Nephron progenitor cell (in vitro differentiated cells): Measurements from ENCODE around the gene CNTNAP2.

Source experiments
- DNase-seq: peaks from one replicate; pipeline ENCODE4 v3.0.0; 2021
- H3K27ac Mint-ChIP-seq: 2 replicates; pipeline ENCODE4 v1.8.0; 2021; ENCODE audit warnings: mild to moderate bottlenecking, moderate library complexity, mixed read lengths
- H3K27me3 Mint-ChIP-seq: 2 replicates; pipeline ENCODE4 v1.8.0; 2021; ENCODE audit warnings: mild to moderate bottlenecking, low read depth, mixed read lengths; ENCODE audit not compliant: poor library complexity
- H3K36me3 Mint-ChIP-seq: 2 replicates; pipeline ENCODE4 v1.8.0; 2021; ENCODE audit warnings: low read depth, mixed read lengths
- H3K4me1 Mint-ChIP-seq: 2 replicates; pipeline ENCODE4 v1.8.0; 2021; ENCODE audit warnings: mixed read lengths
- H3K4me3 Mint-ChIP-seq: 2 replicates; pipeline ENCODE4 v1.8.0; 2021; ENCODE audit warnings: mild to moderate bottlenecking, moderate library complexity, mixed read lengths
- H3K9me3 Mint-ChIP-seq: 2 replicates; pipeline ENCODE4 v1.8.0; 2021; ENCODE audit warnings: mild to moderate bottlenecking, moderate library complexity, mixed read lengths
- CTCF ChIP-seq: fragments of 200-600 bp; sonication (generic); IDR thresholded peaks from 2 replicates; pipeline ENCODE4 v1.5.0; 2021; ENCODE audit warnings: antibody characterized with exemption

The CNTNAP2 gene

GRCh38 chr7:147235645-147236382 is 1119.2 kb downstream of the CNTNAP2 start:
- no peaks in the 10 kb centered on the region for H3K4me1 Mint-ChIP-seq
- no peak for TF ChIP-seq CTCF
- no peaks in the 10 kb centered on the region for H3K9me3 Mint-ChIP-seq
- H3K4me3 Mint-ChIP-seq: no peak overlapping the region
- H3K36me3 Mint-ChIP-seq: no peaks in the 10 kb centered on the region
- peaks cover 7% of the 10 kb centered on the region for H3K27me3 Mint-ChIP-seq
- no peak for DNase-seq
- H3K27ac Mint-ChIP-seq: no peak overlapping the region

DNA sequence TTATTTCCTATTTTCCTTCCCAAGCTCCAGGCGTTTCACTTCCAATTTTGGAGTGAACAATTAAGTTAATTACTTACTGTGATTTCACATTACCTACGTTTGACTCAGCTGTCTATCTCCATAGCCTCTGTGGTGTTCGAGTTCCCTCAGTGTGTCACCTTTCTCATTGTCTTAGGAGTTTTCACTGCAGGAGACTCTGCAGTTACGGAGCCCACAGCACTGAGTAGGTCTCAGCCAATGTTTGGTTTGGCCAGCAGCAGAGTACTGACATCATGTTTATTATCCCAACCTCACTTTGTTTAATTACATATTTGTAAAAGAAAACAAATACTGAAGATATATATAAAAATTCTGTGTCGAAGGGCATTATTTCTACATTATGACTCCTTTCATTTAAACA is 1123.9 kb downstream of the CNTNAP2 start:
- no peak for TF ChIP-seq CTCF
- H3K36me3 Mint-ChIP-seq: no peaks in the 10 kb centered on the region
- no peaks in the 10 kb centered on the region for H3K27me3 Mint-ChIP-seq
- H3K9me3 Mint-ChIP-seq: no peaks in the 10 kb centered on the region
- H3K27ac Mint-ChIP-seq: no peak overlapping the region
- no peaks in the 10 kb centered on the region for H3K4me1 Mint-ChIP-seq
- H3K4me3 Mint-ChIP-seq: no peak overlapping the region
- DNase-seq: no peak

DNA sequence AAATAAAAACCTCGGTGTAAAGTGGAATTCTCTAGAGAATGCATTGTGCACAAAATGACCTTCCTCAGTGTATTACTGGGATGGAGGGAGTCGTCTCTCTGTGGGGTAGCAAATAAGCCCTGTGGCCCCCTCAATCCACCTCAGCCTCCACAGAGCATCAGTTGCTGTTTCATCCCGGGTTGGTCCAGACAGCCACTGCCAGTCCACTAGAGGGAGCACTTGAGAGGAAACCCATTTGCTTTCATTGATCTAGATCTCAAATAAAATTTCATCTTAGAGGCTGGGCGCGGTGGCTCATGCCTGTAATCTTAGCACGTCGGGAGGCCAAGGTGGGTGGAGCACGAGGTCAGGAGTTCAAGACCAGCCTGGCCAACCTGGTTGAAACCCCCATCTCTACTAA is 1128.7 kb downstream of the CNTNAP2 start:
- peak; percentile 32 for DNase-seq
- Mint-ChIP-seq H3K4me1 (no peaks in the 10 kb centered on the region), H3K9me3 (no peaks in the 10 kb centered on the region), H3K36me3 (no peaks in the 10 kb centered on the region), H3K4me3 (no peak overlapping the region), H3K27me3 (no peaks in the 10 kb centered on the region), H3K27ac (no peak overlapping the region)
- TF ChIP-seq CTCF: peak; percentile 60

GRCh38 chr7:147249956-147250355 is 1133.4 kb downstream of the CNTNAP2 start:
- no peak for DNase-seq
- Mint-ChIP-seq H3K4me3 (no peak overlapping the region), H3K27ac (no peak overlapping the region), H3K36me3 (no peaks in the 10 kb centered on the region), H3K27me3 (no peaks in the 10 kb centered on the region), H3K4me1 (no peaks in the 10 kb centered on the region), H3K9me3 (no peaks in the 10 kb centered on the region)
- TF ChIP-seq CTCF: no peak

DNA sequence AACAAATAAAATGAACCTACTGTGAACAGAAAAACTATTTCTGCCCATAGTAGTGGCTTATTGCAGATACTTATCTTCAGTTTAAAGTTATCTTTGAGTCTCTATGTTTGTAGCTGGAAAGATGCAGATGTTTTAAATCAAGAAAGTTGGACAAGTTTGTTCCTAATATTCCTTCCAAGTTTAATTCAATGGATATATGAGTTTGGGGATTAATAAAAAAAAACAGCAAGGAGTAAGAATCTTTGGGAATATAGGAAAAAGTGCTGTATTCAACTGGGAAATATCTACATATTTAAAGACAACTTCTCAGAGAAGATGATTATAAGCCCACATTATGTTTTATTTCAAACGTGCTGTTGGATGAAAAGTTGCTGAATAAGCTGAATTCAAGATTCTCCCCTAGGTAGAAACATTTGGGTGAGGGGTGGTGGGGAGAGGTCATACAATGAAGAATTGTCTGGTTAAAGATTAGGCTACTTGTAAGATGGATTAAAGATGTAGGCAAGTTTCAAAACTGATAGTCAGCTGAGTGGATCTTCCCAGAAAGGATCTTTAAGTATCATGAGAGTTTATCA is 1135.2 kb downstream of the CNTNAP2 start:
- no peak overlapping the region for H3K4me3 Mint-ChIP-seq
- no peaks in the 10 kb centered on the region for H3K4me1 Mint-ChIP-seq
- H3K27ac Mint-ChIP-seq: no peak overlapping the region
- TF ChIP-seq CTCF: no peak
- H3K9me3 Mint-ChIP-seq: no peaks in the 10 kb centered on the region
- H3K27me3 Mint-ChIP-seq: no peaks in the 10 kb centered on the region
- no peak for DNase-seq
- H3K36me3 Mint-ChIP-seq: no peaks in the 10 kb centered on the region

- Mint-ChIP-seq H3K9me3 (no peaks in the 10 kb centered on the region), H3K36me3 (no peaks in the 10 kb centered on the region), H3K4me3 (no peak overlapping the region), H3K4me1 (no peaks in the 10 kb centered on the region), H3K27me3 (no peaks in the 10 kb centered on the region), H3K27ac (no peak overlapping the region)
- no peak for TF ChIP-seq CTCF
- DNase-seq: no peak
These were observed 1145.1 kb downstream of the CNTNAP2 start for GRCh38 chr7:147261693-147262092.
